Measurements from ENCODE around the gene ARHGEF35.
"Not testable (repeated sequence)": the region's sequence is repeated elsewhere in the genome, so short reads cannot be mapped to it uniquely, and the experiment has no call there.

Gene ARHGEF35

GRCh38 chr7:144178380-144179164, 17.1 kb downstream of the ARHGEF35 start:
- not testable (repeated sequence) for FAIRE-seq

GRCh38 chr7:144174613-144175012, 21.0 kb downstream of the ARHGEF35 start:
- FAIRE-seq = no peak

- FAIRE-seq = not testable (repeated sequence)
Measured at GRCh38 chr7:144171594-144172350, 23.9 kb downstream of the ARHGEF35 start.

- no peak for FAIRE-seq
Measured at GRCh38 chr7:144164784-144165183, 30.8 kb downstream of the ARHGEF35 start.

GRCh38 chr7:144158861-144159260, 36.8 kb downstream of the ARHGEF35 start:
- no peak for FAIRE-seq

GRCh38 chr7:144148224-144148827, 47.3 kb downstream of the ARHGEF35 start:
- FAIRE-seq = no peak

- FAIRE-seq = no peak
Measured at GRCh38 chr7:144144426-144144825, 51.2 kb downstream of the ARHGEF35 start.

- FAIRE-seq = no peak
Measured at GRCh38 chr7:144142187-144142586, 53.4 kb downstream of the ARHGEF35 start.

GRCh38 chr7:144137501-144137900, 58.1 kb downstream of the ARHGEF35 start:
- no peak for FAIRE-seq
